C4-2B (cell line): ENCODE results near the gene SORL1.

Experiments
- ZFX ChIP-seq: fragments of 450-650 bp; IDR thresholded peaks from 2 replicates; pipeline ENCODE4 v1.6.1; 2017
- TF ChIP-seq, protein P1 (sequence below): fragments of 450-650 bp; conservative IDR thresholded peaks from 2 replicates; pipeline ENCODE4 v1.5.1; 2017; ENCODE audit warnings: mild to moderate bottlenecking

DNA sequence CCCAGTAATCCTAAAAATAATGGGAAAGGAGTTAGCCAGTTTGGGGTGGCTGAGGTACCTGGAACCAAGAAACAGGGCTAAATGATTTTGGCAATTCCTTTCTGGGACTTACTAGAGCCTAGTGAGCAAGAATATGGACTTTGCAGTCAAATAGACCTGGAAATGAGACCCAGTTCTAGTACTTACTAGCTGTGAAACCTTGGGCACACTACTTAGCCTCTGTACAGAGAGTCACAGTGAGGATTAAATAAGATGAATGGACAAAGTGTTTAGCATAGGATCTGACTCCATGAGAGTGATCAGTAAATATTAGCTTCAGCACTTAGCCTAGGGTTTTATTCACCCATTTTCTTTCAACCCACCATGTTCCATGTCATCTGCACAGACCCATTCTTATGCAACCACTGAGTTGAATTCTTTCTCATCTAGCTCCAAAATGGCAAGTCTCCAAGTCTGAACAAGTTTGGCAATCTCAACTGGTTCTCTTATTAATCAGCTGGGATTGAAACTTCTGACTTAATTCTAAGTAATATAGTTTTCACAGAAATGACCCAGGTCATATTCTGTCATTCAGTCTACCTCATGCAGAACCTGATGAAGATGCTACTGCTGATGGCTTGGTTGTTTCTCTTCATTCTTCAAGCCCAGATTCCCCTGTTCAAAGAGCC lies 15.0 kb upstream of the SORL1 start:
- TF ChIP-seq, protein P1, sequence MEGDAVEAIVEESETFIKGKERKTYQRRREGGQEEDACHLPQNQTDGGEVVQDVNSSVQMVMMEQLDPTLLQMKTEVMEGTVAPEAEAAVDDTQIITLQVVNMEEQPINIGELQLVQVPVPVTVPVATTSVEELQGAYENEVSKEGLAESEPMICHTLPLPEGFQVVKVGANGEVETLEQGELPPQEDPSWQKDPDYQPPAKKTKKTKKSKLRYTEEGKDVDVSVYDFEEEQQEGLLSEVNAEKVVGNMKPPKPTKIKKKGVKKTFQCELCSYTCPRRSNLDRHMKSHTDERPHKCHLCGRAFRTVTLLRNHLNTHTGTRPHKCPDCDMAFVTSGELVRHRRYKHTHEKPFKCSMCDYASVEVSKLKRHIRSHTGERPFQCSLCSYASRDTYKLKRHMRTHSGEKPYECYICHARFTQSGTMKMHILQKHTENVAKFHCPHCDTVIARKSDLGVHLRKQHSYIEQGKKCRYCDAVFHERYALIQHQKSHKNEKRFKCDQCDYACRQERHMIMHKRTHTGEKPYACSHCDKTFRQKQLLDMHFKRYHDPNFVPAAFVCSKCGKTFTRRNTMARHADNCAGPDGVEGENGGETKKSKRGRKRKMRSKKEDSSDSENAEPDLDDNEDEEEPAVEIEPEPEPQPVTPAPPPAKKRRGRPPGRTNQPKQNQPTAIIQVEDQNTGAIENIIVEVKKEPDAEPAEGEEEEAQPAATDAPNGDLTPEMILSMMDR, result no peak
- no peak for TF ChIP-seq ZFX
